Activated naive CD4-positive, alpha-beta T cell treated with anti-CD3 and anti-CD28 coated beads, Interleukin-2, amount 50 U/mL, for 16 hours (primary cell): ENCODE data around the gene GPRIN3.
"Not testable (repeated sequence)": the region's sequence is repeated elsewhere in the genome, so short reads cannot be mapped to it uniquely, and the experiment has no call there.

ENCODE experiments used
- DNase-seq: peaks from one replicate; pipeline ENCODE4 v3.0.0-alpha.2; 2020

The GPRIN3 gene

DNA sequence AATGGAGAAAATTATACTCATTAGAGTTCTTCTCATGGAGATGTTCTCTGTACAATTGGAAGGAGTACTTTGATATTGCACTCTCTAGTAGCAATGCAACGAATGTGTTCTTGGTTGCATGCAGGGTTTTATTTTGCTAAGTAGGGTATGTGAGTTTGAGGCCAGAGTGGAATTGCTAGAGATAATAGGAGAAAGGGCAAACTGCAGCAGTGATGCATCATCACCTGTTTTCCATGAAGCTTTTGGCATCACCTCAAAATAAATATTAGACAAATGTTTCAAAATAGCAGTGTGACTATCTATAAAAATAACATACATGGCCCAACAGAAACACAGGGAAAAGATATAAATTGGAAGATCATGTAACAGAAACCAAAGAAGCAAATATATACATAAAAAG, 103.0 kb downstream of the GPRIN3 start:
- no peak for DNase-seq

DNA sequence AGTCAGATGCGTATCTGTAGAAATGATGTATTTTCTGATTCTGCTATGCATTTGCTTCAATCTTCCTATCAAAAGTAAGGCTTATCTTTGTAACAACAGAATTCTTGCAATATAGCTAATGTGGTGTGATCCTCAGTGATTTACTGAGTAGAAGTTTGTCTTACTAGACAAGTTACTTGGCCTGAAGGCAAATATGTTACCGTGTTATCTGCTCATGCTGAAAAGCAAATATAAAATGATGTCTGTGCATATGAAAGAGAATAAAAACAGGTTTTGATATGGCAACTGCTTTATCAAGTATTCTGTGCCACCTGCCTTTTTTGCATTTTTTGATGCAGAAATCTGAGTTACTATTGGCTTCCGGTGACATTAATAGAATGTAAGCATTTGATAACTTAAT, 103.7 kb downstream of the GPRIN3 start:
- DNase-seq, result no peak

DNA sequence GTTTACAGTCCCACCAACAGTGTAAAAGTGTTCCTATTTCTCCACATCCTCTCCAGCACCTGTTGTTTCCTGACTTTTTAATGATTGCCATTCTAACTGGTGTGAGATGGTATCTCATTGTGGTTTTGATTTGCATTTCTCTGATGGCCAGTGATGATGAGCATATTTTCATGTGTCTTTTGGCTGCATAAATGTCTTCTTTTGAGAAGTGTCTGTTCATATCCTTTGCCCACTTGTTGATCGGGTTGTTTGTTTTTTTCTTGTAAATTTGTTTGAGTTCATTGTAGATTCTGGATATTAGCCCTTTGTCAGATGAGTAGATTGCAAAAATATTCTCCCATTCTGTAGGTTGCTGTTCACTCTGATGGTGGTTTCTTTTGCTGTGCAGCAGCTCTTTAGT, 108.2 kb downstream of the GPRIN3 start:
- DNase-seq, result not testable (repeated sequence)

DNA sequence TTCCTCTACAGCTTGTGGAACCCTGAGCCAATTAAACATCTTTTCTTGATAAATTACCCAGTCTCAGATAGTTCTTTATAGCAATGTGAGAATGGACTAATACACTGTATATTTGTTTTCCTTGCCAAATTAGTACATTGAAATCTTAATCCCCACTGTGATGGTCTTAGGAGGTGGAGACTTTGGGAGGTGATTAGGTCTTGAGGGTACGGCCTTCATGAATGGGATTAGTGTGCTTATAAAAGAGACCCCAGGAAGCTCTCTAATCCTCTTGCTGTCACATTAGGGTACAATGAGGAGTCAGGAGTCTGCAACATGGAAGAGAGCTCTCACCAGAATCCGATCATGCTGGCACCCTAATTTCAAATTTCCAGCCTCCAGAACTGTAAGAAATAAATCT, 109.7 kb downstream of the GPRIN3 start:
- no peak for DNase-seq

DNA sequence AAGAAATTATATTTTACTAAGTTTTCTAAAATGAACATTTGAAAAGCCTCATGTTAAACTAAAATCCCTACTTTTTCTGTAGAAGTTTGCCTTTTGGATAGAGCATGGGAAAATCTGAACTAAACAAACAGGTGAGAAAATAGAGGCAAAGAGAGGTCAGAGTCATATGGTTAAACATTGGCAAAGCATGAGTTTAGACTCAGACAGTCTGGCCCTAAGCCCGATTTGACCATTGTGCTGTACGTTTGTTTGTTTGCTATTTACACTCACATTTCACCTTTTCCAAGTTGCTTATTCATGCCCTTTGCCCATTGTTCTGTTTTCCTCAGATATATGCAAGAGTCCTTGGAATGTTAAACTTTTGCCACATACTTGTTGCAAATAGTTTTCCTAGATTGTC, 110.9 kb downstream of the GPRIN3 start:
- no peak for DNase-seq

DNA sequence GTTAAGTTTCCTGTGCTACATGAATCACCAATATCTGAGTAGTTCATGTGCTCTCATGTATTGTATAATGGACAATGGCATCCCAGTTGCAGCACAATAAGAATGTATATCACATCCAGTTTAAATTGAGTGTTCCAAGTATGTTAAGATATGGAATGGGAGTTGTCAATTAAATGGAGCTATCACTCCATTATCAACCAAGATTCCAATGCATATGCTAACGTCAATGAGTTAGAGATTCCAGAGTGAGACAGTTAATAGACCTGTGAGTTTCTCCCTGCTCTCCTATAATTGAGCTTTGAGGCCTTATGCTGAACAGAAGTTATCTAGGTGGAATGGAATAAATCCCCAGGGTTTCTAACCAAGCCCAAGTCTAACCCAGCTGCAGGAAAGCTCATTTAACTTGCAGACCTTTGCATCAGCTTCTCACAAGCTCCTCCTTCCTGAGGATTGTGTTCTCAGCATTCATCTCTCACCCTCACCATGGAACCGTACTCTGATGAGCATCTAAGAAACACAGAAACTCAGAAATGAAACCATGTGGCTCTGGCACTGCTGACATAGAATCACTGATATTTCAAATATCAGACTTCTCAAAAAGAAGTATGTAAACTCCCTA, 111.4 kb downstream of the GPRIN3 start:
- no peak for DNase-seq

DNA sequence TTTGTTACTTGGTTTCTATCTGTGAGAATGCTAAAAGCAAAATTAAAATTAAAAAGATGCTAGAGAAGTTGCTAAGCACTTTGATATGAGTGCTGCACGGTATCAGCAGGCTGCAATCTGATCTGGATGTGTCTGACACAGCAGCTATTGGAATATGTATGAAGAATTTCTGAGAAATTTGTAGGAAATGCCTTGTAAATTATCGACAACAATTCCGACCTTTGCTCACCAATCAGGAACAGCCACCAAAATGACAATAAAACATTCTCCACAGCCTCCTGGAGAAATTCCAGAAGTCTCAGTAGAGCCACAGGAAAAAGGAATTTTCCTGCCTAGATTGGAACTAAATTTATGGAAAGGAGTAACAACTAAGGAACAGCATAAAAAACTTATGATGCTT, 113.8 kb downstream of the GPRIN3 start:
- DNase-seq, result no peak
